ENCODE measurements around the gene BOD1. TPM values are rescaled to one million over a fixed set of nuclear protein-coding genes. Genes with fewer than 3 reads are reported as not detected.
"Not testable (repeated sequence)": the region's sequence is repeated elsewhere in the genome, so short reads cannot be mapped to it uniquely, and the experiment has no call there.

BOD1 gene
- total RNA-seq, 1 donor from 2014 or later = 76.7 TPM

- Mint-ChIP-seq H3K27me3 (ENCODE audit: unreplicated experiment) (no peaks in the 10 kb centered on the region), H3K4me3 (ENCODE audit: unreplicated experiment) (no peak overlapping the region), H3K9me3 (ENCODE audit: unreplicated experiment) (peaks cover 9% of the 10 kb centered on the region), H3K36me3 (ENCODE audit: low read depth, unreplicated experiment) (peaks cover 12% of the 10 kb centered on the region), H3K27ac (ENCODE audit: unreplicated experiment) (no peak overlapping the region), H3K4me1 (ENCODE audit: unreplicated experiment) (no peaks in the 10 kb centered on the region)
- peak; percentile 86 for TF ChIP-seq CTCF (IDR thresholded peaks at IDR 0.05; ENCODE audit: unreplicated experiment)
- DNase-seq (ENCODE audit: low spot score) = peak; percentile 14
These were observed 24.3 kb downstream of the BOD1 start for GRCh38 chr5:173592050-173592669.

GRCh38 chr5:173591056-173591514 is 25.4 kb downstream of the BOD1 start:
- H3K27ac Mint-ChIP-seq (ENCODE audit: unreplicated experiment) = no peak overlapping the region
- H3K4me3 Mint-ChIP-seq (ENCODE audit: unreplicated experiment) = no peak overlapping the region
- H3K27me3 Mint-ChIP-seq (ENCODE audit: unreplicated experiment) = no peaks in the 10 kb centered on the region
- DNase-seq (ENCODE audit: low spot score) = no peak
- no peak for TF ChIP-seq CTCF (IDR thresholded peaks at IDR 0.05; ENCODE audit: unreplicated experiment)
- peaks cover 9% of the 10 kb centered on the region for H3K9me3 Mint-ChIP-seq (ENCODE audit: unreplicated experiment)
- H3K4me1 Mint-ChIP-seq (ENCODE audit: unreplicated experiment) = no peaks in the 10 kb centered on the region
- H3K36me3 Mint-ChIP-seq (ENCODE audit: low read depth, unreplicated experiment) = peaks cover 12% of the 10 kb centered on the region

GRCh38 chr5:173590436-173591055 is 25.9 kb downstream of the BOD1 start:
- TF ChIP-seq CTCF (IDR thresholded peaks at IDR 0.05; ENCODE audit: unreplicated experiment) = no peak
- Mint-ChIP-seq H3K4me3 (ENCODE audit: unreplicated experiment) (no peak overlapping the region), H3K27me3 (ENCODE audit: unreplicated experiment) (no peaks in the 10 kb centered on the region), H3K36me3 (ENCODE audit: low read depth, unreplicated experiment) (peaks cover 12% of the 10 kb centered on the region), H3K4me1 (ENCODE audit: unreplicated experiment) (no peaks in the 10 kb centered on the region), H3K9me3 (ENCODE audit: unreplicated experiment) (peaks cover 9% of the 10 kb centered on the region), H3K27ac (ENCODE audit: unreplicated experiment) (no peak overlapping the region)
- no peak for DNase-seq (ENCODE audit: low spot score)

- H3K4me3 Mint-ChIP-seq (ENCODE audit: unreplicated experiment); H3K27ac Mint-ChIP-seq (ENCODE audit: unreplicated experiment); H3K9me3 Mint-ChIP-seq (ENCODE audit: unreplicated experiment); H3K36me3 Mint-ChIP-seq (ENCODE audit: low read depth, unreplicated experiment); DNase-seq (ENCODE audit: low spot score); H3K27me3 Mint-ChIP-seq (ENCODE audit: unreplicated experiment): not testable (repeated sequence)
- peaks cover 16% of the 10 kb centered on the region for H3K4me1 Mint-ChIP-seq (ENCODE audit: unreplicated experiment)
These were observed 30.3 kb downstream of the BOD1 start for GRCh38 chr5:173586133-173586532.

- Mint-ChIP-seq H3K27ac (ENCODE audit: unreplicated experiment) (no peak overlapping the region), H3K9me3 (ENCODE audit: unreplicated experiment) (no peaks in the 10 kb centered on the region), H3K27me3 (ENCODE audit: unreplicated experiment) (peaks cover 5% of the 10 kb centered on the region), H3K4me1 (ENCODE audit: unreplicated experiment) (peaks cover 16% of the 10 kb centered on the region), H3K4me3 (ENCODE audit: unreplicated experiment) (no peak overlapping the region), H3K36me3 (ENCODE audit: low read depth, unreplicated experiment) (peaks cover 13% of the 10 kb centered on the region)
- DNase-seq (ENCODE audit: low spot score) = no peak
- TF ChIP-seq CTCF (IDR thresholded peaks at IDR 0.05; ENCODE audit: unreplicated experiment) = no peak
These were observed 33.1 kb downstream of the BOD1 start for GRCh38 chr5:173583346-173583745.
